K562 (cell line): ENCODE data around the gene PRM3. TPM values are rescaled to one million over a fixed set of nuclear protein-coding genes. Genes with fewer than 3 reads are reported as not detected.

Source experiments
- BHLHE40 ChIP-seq: IDR thresholded peaks from 2 replicates; pipeline ENCODE4 v1.6.1; 2011; ENCODE audit warnings: low read length, improper control_type of control experiment
- L3MBTL2 ChIP-seq: fragments of 450-650 bp; IDR thresholded peaks from 2 replicates; pipeline ENCODE4 v1.6.1; 2016; ENCODE audit warnings: mild to moderate bottlenecking, moderate library complexity
- NRF1 ChIP-seq, 2 experiments: fragments of 450-650 bp; IDR thresholded peaks in 1 of 2; conservative IDR thresholded peaks in 1 of 2; 2 replicates each; pipeline ENCODE4 v1.6.1; 2014; ENCODE audit warnings: mild to moderate bottlenecking in 2 of 2
- RAD51 ChIP-seq: fragments of 450-650 bp; IDR thresholded peaks from 2 replicates; pipeline ENCODE4 v1.7.1; 2016; ENCODE audit warnings: low read depth, mild to moderate bottlenecking, borderline replicate concordance
- SPI1 ChIP-seq: IDR thresholded peaks from 2 replicates; pipeline ENCODE4 v1.6.1; 2011; ENCODE audit warnings: low read depth, low read length, control low read depth, borderline replicate concordance
- polyA plus RNA-seq, 8 experiments: library from polyadenylated mRNA; depleted of rRNA in 4 of 8; stranded (reverse) in 5 of 8; unstranded in 3 of 8; fragments of >200 nt; fragmentation: Nextera tagmentation in 2 of 8; fragmentation: Illumina TruSeq in 1 of 8; extraction: Ambion mirVana in 2 of 8; extraction: Trizol in 1 of 8; gene quantifications; 2 replicates each; pipeline versions ENCODE4 v1.2.1 to v1.2.3, GENCODE V29; 2011 to 2014; ENCODE audit warnings: inconsistent platforms in 1 of 8, missing spikeins in 1 of 8
- total RNA-seq, 7 experiments: library from RNA; depleted of rRNA in 6 of 7; stranded (reverse); fragments of >200 nt in 6 of 7; fragmentation: Illumina TruSeq in 2 of 7; extraction: Trizol in 2 of 7; gene quantifications; 2 replicates each; pipeline versions ENCODE4 v1.2.1 to v1.2.3, GENCODE V29; 2011 to 2021; ENCODE audit warnings: low replicate concordance in 1 of 7
- TF ChIP-seq, protein P1 (sequence below): fragments of 450-650 bp; IDR thresholded peaks from 2 replicates; pipeline ENCODE4 v1.6.1; 2016; ENCODE audit warnings: mild to moderate bottlenecking, moderate library complexity
- TF ChIP-seq, protein P2 (sequence below): fragments of 450-650 bp; IDR thresholded peaks from 2 replicates; pipeline ENCODE4 v1.6.1; 2016
- TF ChIP-seq, protein P3 (sequence below): fragments of 450-650 bp; IDR thresholded peaks from 2 replicates; pipeline ENCODE4 v1.6.1; 2016; ENCODE audit warnings: mild to moderate bottlenecking
- TF ChIP-seq, protein P4 (sequence below), 2 experiments: fragments of 250-450 bp in 1 of 2; fragments of 450-650 bp in 1 of 2; sonication (Bioruptor Pico) in 1 of 2; IDR thresholded peaks; 2 replicates each; pipeline versions ENCODE4 v1.6.1 to v1.8.0; 2016 to 2021; ENCODE audit warnings: mild to moderate bottlenecking in 2 of 2, moderate library complexity in 2 of 2, missing compliant biosample characterization in 1 of 2, missing genetic modification characterization in 1 of 2
- TF ChIP-seq, protein P5 (sequence below): sonication (generic); formaldehyde crosslinking; IDR thresholded peaks from 2 replicates; pipeline ENCODE4 v1.5.0; 2020; ENCODE audit warnings: missing genetic modification reagents

PRM3 gene
- total and polyA plus RNA-seq, 9 of the 15 experiments (the other 6 are each of a cell fraction or from before 2014, with no cell fraction given): not detected

DNA sequence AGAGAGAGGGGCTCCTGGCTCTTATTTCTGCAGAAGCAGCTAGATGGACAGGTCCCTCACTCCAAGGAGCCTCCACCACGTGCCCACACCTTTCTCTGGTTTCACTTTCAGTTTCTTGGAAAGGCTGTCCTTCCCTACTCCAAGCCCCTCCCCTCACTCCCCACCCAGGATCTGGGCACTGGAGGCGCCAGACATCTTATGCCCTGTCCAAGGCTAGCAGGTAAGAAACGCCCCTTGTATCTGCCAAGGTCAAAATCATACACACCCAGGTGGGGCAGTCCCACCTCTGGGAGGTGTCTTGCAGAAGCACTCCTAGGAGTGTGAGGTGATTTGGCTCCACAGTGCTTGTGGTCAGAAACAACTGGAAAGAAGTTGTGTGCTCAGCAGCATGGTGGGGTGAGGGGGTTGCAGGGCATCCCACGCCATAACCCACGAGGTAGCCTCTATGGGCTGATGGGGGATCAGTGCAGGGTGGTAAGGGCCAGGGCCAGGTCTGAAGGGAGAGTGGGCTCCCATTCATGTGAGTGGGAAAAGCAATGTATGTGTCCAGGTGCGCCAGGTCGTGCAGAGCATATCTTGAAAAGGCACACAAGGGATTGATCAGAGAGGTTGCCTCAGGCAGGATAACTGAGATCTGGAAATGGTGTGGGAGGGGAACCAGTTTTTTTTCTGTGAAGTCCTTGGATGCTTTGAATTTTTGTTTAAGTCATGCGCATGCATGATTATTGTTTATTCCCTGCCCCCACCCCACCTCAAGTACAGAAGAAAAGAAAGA, 39.5 kb upstream of the PRM3 start (continued):
- TF ChIP-seq, protein P1, sequence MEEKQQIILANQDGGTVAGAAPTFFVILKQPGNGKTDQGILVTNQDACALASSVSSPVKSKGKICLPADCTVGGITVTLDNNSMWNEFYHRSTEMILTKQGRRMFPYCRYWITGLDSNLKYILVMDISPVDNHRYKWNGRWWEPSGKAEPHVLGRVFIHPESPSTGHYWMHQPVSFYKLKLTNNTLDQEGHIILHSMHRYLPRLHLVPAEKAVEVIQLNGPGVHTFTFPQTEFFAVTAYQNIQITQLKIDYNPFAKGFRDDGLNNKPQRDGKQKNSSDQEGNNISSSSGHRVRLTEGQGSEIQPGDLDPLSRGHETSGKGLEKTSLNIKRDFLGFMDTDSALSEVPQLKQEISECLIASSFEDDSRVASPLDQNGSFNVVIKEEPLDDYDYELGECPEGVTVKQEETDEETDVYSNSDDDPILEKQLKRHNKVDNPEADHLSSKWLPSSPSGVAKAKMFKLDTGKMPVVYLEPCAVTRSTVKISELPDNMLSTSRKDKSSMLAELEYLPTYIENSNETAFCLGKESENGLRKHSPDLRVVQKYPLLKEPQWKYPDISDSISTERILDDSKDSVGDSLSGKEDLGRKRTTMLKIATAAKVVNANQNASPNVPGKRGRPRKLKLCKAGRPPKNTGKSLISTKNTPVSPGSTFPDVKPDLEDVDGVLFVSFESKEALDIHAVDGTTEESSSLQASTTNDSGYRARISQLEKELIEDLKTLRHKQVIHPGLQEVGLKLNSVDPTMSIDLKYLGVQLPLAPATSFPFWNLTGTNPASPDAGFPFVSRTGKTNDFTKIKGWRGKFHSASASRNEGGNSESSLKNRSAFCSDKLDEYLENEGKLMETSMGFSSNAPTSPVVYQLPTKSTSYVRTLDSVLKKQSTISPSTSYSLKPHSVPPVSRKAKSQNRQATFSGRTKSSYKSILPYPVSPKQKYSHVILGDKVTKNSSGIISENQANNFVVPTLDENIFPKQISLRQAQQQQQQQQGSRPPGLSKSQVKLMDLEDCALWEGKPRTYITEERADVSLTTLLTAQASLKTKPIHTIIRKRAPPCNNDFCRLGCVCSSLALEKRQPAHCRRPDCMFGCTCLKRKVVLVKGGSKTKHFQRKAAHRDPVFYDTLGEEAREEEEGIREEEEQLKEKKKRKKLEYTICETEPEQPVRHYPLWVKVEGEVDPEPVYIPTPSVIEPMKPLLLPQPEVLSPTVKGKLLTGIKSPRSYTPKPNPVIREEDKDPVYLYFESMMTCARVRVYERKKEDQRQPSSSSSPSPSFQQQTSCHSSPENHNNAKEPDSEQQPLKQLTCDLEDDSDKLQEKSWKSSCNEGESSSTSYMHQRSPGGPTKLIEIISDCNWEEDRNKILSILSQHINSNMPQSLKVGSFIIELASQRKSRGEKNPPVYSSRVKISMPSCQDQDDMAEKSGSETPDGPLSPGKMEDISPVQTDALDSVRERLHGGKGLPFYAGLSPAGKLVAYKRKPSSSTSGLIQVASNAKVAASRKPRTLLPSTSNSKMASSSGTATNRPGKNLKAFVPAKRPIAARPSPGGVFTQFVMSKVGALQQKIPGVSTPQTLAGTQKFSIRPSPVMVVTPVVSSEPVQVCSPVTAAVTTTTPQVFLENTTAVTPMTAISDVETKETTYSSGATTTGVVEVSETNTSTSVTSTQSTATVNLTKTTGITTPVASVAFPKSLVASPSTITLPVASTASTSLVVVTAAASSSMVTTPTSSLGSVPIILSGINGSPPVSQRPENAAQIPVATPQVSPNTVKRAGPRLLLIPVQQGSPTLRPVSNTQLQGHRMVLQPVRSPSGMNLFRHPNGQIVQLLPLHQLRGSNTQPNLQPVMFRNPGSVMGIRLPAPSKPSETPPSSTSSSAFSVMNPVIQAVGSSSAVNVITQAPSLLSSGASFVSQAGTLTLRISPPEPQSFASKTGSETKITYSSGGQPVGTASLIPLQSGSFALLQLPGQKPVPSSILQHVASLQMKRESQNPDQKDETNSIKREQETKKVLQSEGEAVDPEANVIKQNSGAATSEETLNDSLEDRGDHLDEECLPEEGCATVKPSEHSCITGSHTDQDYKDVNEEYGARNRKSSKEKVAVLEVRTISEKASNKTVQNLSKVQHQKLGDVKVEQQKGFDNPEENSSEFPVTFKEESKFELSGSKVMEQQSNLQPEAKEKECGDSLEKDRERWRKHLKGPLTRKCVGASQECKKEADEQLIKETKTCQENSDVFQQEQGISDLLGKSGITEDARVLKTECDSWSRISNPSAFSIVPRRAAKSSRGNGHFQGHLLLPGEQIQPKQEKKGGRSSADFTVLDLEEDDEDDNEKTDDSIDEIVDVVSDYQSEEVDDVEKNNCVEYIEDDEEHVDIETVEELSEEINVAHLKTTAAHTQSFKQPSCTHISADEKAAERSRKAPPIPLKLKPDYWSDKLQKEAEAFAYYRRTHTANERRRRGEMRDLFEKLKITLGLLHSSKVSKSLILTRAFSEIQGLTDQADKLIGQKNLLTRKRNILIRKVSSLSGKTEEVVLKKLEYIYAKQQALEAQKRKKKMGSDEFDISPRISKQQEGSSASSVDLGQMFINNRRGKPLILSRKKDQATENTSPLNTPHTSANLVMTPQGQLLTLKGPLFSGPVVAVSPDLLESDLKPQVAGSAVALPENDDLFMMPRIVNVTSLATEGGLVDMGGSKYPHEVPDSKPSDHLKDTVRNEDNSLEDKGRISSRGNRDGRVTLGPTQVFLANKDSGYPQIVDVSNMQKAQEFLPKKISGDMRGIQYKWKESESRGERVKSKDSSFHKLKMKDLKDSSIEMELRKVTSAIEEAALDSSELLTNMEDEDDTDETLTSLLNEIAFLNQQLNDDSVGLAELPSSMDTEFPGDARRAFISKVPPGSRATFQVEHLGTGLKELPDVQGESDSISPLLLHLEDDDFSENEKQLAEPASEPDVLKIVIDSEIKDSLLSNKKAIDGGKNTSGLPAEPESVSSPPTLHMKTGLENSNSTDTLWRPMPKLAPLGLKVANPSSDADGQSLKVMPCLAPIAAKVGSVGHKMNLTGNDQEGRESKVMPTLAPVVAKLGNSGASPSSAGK: peak; percentile 73
- TF ChIP-seq L3MBTL2: peak; percentile 94
- peak; percentile 51 for TF ChIP-seq BHLHE40
- TF ChIP-seq, protein P2, sequence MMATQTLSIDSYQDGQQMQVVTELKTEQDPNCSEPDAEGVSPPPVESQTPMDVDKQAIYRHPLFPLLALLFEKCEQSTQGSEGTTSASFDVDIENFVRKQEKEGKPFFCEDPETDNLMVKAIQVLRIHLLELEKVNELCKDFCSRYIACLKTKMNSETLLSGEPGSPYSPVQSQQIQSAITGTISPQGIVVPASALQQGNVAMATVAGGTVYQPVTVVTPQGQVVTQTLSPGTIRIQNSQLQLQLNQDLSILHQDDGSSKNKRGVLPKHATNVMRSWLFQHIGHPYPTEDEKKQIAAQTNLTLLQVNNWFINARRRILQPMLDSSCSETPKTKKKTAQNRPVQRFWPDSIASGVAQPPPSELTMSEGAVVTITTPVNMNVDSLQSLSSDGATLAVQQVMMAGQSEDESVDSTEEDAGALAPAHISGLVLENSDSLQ: peak; percentile 59; the same call in 1 of the 2 replicates
- TF ChIP-seq, protein P3, sequence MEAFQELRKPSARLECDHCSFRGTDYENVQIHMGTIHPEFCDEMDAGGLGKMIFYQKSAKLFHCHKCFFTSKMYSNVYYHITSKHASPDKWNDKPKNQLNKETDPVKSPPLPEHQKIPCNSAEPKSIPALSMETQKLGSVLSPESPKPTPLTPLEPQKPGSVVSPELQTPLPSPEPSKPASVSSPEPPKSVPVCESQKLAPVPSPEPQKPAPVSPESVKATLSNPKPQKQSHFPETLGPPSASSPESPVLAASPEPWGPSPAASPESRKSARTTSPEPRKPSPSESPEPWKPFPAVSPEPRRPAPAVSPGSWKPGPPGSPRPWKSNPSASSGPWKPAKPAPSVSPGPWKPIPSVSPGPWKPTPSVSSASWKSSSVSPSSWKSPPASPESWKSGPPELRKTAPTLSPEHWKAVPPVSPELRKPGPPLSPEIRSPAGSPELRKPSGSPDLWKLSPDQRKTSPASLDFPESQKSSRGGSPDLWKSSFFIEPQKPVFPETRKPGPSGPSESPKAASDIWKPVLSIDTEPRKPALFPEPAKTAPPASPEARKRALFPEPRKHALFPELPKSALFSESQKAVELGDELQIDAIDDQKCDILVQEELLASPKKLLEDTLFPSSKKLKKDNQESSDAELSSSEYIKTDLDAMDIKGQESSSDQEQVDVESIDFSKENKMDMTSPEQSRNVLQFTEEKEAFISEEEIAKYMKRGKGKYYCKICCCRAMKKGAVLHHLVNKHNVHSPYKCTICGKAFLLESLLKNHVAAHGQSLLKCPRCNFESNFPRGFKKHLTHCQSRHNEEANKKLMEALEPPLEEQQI: no peak
- no peak for TF ChIP-seq SPI1
- TF ChIP-seq RAD51: peak; percentile 74
- TF ChIP-seq, protein P4, sequence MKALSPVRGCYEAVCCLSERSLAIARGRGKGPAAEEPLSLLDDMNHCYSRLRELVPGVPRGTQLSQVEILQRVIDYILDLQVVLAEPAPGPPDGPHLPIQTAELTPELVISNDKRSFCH (CRISPR knock-in tag; IDR thresholded peaks at IDR 0.05): no peak
- TF ChIP-seq, protein P4 (tag; IDR thresholded peaks at IDR 0.05): no peak
- no peak for TF ChIP-seq NRF1 (conservative IDR thresholded peaks at IDR 0.05 in 1 of 2, IDR thresholded peaks at IDR 0.05 in 1 of 2)
- TF ChIP-seq, protein P5, sequence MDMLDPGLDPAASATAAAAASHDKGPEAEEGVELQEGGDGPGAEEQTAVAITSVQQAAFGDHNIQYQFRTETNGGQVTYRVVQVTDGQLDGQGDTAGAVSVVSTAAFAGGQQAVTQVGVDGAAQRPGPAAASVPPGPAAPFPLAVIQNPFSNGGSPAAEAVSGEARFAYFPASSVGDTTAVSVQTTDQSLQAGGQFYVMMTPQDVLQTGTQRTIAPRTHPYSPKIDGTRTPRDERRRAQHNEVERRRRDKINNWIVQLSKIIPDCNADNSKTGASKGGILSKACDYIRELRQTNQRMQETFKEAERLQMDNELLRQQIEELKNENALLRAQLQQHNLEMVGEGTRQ (CRISPR knock-in tag): peak; percentile 75
